PFSK-1 (cell line): ENCODE results near the gene NYAP2.

Source experiments
- FOXP2 ChIP-seq: optimal IDR thresholded peaks from 2 replicates; pipeline ENCODE3; 2011; ENCODE audit warnings: borderline replicate concordance, control low read depth, inconsistent platforms; ENCODE audit not compliant: insufficient read depth; ENCODE audit errors: extremely low read length, extremely low read depth
- POLR2AphosphoS5 ChIP-seq: IDR thresholded peaks from 2 replicates; pipeline ENCODE4 v1.6.1; 2012; ENCODE audit warnings: low read depth, mild to moderate bottlenecking, control low read depth, low read length, moderate library complexity
- SIN3A ChIP-seq: IDR thresholded peaks from 2 replicates; pipeline ENCODE4 v1.6.1; 2012; ENCODE audit warnings: mild to moderate bottlenecking, low read length, moderate library complexity, borderline replicate concordance; ENCODE audit not compliant: insufficient read depth
- TAF1 ChIP-seq: IDR thresholded peaks from 2 replicates; pipeline ENCODE4 v1.6.1; 2012; ENCODE audit warnings: low read length, control low read depth, borderline replicate concordance; ENCODE audit not compliant: insufficient read depth
- TF ChIP-seq, protein P1 (sequence below), 2 experiments: IDR thresholded peaks; 2 replicates each; pipeline versions ENCODE4 v1.6.1 to v1.8.0; 2011 to 2012; ENCODE audit warnings: low read depth in 2 of 2, low read length in 2 of 2, control low read depth in 1 of 2, inconsistent platforms in 1 of 2, mild to moderate bottlenecking in 1 of 2, moderate library complexity in 1 of 2; ENCODE audit not compliant: insufficient read depth in 1 of 2

Gene NYAP2

DNA sequence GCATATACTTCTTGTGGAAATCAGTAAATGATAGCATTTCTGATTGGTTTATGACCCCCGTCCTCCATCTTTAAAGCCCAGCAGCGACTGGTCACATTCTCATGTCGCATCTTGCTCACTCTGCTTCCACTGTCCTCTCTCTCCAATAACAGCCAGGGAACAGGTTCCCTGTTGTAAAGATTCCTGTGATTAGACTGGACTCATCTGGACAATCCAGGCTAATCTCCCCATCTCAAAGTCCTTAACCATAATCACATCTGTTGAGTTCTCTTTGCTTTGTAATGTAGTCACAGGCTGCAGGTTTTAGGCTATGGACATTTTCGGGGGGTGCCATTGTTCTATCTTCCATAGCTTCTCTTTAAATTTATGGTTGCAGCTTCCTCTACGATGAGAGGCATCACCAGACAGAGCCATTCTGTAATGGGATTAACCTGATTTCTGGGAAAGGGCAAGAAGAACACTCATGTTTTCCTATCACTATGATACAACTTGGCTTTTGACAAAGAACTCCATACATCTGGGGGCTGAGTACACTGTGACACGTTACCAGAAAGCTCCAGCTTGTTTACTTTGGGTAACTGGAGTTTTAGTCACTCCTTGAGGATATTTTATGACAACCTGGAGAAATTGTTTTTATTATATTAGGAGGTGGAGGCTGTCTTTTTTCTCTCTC, 159.0 kb downstream of the NYAP2 start:
- TF ChIP-seq TAF1 (no peak), FOXP2 (no peak), POLR2AphosphoS5 (no peak), SIN3A (no peak)
- TF ChIP-seq, protein P1, sequence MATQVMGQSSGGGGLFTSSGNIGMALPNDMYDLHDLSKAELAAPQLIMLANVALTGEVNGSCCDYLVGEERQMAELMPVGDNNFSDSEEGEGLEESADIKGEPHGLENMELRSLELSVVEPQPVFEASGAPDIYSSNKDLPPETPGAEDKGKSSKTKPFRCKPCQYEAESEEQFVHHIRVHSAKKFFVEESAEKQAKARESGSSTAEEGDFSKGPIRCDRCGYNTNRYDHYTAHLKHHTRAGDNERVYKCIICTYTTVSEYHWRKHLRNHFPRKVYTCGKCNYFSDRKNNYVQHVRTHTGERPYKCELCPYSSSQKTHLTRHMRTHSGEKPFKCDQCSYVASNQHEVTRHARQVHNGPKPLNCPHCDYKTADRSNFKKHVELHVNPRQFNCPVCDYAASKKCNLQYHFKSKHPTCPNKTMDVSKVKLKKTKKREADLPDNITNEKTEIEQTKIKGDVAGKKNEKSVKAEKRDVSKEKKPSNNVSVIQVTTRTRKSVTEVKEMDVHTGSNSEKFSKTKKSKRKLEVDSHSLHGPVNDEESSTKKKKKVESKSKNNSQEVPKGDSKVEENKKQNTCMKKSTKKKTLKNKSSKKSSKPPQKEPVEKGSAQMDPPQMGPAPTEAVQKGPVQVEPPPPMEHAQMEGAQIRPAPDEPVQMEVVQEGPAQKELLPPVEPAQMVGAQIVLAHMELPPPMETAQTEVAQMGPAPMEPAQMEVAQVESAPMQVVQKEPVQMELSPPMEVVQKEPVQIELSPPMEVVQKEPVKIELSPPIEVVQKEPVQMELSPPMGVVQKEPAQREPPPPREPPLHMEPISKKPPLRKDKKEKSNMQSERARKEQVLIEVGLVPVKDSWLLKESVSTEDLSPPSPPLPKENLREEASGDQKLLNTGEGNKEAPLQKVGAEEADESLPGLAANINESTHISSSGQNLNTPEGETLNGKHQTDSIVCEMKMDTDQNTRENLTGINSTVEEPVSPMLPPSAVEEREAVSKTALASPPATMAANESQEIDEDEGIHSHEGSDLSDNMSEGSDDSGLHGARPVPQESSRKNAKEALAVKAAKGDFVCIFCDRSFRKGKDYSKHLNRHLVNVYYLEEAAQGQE (IDR thresholded peaks at IDR 0.05; ENCODE audit: insufficient read depth in 1 of 2, low read depth in 2 of 2, low read length in 2 of 2): no peak

DNA sequence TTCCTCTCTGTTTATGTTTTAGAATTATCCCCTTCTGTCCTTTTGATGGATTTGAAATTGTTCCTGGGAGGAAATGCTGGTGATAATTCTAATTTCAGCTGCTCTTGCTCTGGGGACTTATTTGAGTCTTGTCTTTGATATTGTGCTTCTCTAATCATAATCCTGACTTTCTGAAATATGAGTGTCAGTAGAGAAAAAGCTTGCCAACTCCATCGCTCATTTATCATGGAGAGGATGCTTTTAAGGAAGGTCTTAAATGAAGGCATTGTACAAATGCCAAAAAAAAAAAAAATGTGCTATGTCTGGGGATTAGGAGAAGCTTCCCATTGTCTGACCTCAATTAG, 159.5 kb downstream of the NYAP2 start:
- TF ChIP-seq, protein P1 (IDR thresholded peaks at IDR 0.05; ENCODE audit: insufficient read depth in 1 of 2, low read depth in 2 of 2, low read length in 2 of 2): no peak
- no peak for TF ChIP-seq TAF1
- no peak for TF ChIP-seq SIN3A

DNA sequence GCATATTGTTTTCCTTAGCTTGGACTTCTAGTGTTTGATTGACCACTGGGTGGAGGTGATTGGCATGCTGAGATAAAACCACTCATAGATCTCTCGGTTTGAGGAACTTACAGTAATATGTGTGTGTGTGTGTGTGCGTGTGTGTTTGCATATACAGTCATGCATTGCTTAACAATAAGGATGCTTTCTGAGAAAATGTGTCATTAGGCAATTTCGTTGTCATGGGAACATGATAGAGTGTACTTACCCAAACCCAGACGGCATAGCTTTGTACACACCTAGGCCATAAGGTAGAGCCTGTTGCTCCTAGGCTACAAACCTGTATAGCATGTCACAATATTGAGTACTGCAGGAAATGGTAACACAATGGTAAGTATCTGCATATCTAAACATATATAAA, 167.3 kb downstream of the NYAP2 start:
- TF ChIP-seq, protein P1 (IDR thresholded peaks at IDR 0.05; ENCODE audit: insufficient read depth in 1 of 2, low read depth in 2 of 2, low read length in 2 of 2): no peak
- TF ChIP-seq SIN3A (no peak), TAF1 (no peak), POLR2AphosphoS5 (no peak), FOXP2 (no peak)

DNA sequence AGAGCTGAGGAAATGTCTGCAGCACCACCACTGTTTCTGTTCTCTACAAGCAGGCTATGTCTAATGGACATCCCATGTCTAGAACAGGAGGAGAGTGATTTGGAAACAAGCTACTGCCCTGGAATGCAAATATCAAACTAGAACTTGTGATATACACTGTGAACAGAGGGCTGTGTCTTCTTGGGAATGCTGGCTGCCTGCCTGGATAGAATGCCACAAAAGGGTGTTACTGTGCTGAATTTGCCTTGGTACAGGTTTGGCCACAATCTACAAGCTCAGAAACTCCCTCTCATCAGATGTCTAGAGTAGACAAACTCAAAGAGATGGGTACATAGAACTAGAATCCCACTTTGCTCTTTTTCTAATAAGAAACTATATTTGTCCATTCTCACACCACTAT, 170.5 kb downstream of the NYAP2 start:
- TF ChIP-seq FOXP2: no peak
- TF ChIP-seq, protein P1 (IDR thresholded peaks at IDR 0.05; ENCODE audit: insufficient read depth in 1 of 2, low read depth in 2 of 2, low read length in 2 of 2): no peak
- TF ChIP-seq POLR2AphosphoS5: no peak
- no peak for TF ChIP-seq SIN3A
- no peak for TF ChIP-seq TAF1

DNA sequence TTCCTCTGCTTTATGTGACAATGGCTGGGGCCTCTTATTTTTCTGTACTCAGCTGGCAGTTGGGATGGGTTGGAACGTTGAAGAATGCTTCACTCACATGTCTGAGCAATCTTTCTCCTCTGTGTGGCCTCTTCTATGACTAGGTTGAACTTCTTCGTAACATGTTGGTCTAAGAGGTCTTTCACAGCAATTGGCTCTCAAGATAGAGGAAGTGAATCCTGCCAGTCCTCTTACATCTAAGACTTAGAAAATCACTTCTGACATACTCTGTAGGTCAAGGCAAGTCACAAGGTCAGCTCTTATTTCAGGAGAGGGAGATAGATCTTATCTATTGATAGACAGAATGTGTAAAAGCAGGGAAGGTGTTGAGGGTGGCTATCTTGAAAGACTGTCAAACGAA, 174.1 kb downstream of the NYAP2 start:
- TF ChIP-seq, protein P1 (IDR thresholded peaks at IDR 0.05; ENCODE audit: insufficient read depth in 1 of 2, low read depth in 2 of 2, low read length in 2 of 2): no peak
